ENCODE results near the gene OR2A12. TPM values are rescaled to one million over a fixed set of nuclear protein-coding genes. Genes with fewer than 3 reads are reported as not detected.

Gene OR2A12
- total and polyA plus RNA-seq, 9 donors = not detected

DNA sequence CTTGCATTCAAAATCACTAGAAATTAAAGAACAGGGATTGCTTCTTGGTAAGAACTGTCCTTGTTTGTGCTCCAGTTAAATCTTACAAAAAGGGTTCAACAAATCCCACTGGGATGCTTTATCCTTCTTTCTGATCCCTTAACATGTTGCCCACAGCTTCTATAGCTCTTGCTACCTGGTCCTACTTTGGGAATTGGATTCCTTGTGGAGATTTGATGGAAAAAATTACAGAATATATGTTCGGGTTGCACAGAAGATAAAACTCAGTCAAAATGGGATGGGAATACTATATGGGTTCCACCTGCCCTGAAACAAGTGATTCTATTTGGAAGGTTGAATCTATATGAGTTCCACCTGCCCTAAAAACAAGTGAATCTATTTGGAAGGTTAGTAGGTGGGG, 16.6 kb upstream of the OR2A12 start, which contains the start of gene OR2A25:
TSS of gene OR2A25 (plus strand) at position 301 of the 400 bp plus-strand sequence. CDS start 4,409 bp downstream, outside the sequence.
- Histone ChIP-seq H3K27ac (ENCODE audit: low read length) (no peak within 1 kb of the TSS), H3K9me3 (replicated peaks; ENCODE audit: control insufficient read depth, low read depth, low read length) (no peaks in the 10 kb centered on the region), H3K4me3 (ENCODE audit: low read length) (no peak within 1 kb of the TSS), H3K27me3 (ENCODE audit: control insufficient read depth, insufficient read depth, low read length) (no peaks in the 10 kb centered on the region), H3K36me3 (ENCODE audit: control insufficient read depth, insufficient read depth, low read length) (no peaks in the 10 kb centered on the region), H3K4me1 (ENCODE audit: control insufficient read depth, insufficient read depth, low read length) (no peaks in the 10 kb centered on the region)
- WGBS (ENCODE audit: insufficient coverage) = 67% methylated on average over 1 of the region's 1 CpG
- DNase-seq = no peak

DNA sequence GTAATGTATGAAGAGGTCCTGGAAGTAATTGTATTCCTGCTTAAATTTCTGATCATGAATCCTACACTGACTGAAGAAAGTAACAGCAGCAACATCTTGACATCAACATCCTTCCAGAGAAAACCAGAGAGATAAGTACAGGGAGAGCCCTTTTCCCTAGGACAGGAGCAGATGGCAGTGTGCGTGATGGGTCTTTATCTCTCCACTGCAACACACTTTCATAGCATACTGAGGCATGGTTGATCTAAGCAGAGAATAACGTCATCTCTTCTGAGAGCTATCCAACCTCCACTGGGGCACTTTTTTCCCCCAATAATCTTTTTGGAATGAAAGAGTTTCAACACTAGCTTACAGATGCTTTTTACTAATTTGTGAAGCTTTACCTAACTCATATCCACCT, 16.1 kb upstream of the OR2A12 start:
- no peak overlapping the region for H3K4me3 ChIP-seq (ENCODE audit: low read length)
- DNase-seq = no peak
- no peaks in the 10 kb centered on the region for H3K4me1 ChIP-seq (ENCODE audit: control insufficient read depth, insufficient read depth, low read length)
- no peaks in the 10 kb centered on the region for H3K36me3 ChIP-seq (ENCODE audit: control insufficient read depth, insufficient read depth, low read length)
- no peak overlapping the region for H3K27ac ChIP-seq (ENCODE audit: low read length)
- H3K27me3 ChIP-seq (ENCODE audit: control insufficient read depth, insufficient read depth, low read length) = no peaks in the 10 kb centered on the region
- WGBS (ENCODE audit: insufficient coverage) = 80% methylated on average over 1 of the region's 2 CpGs
- H3K9me3 ChIP-seq (replicated peaks; ENCODE audit: control insufficient read depth, low read depth, low read length) = no peaks in the 10 kb centered on the region

GRCh38 chr7:144074374-144074773, 11.7 kb upstream of the OR2A12 start:
- no peaks in the 10 kb centered on the region for H3K4me1 ChIP-seq (ENCODE audit: control insufficient read depth, insufficient read depth, low read length)
- WGBS (ENCODE audit: insufficient coverage) = 85% methylated on average over 5 of the region's 8 CpGs
- no peak for DNase-seq
- no peak overlapping the region for H3K4me3 ChIP-seq (ENCODE audit: low read length)
- H3K9me3 ChIP-seq (replicated peaks; ENCODE audit: control insufficient read depth, low read depth, low read length) = no peaks in the 10 kb centered on the region
- no peak overlapping the region for H3K27ac ChIP-seq (ENCODE audit: low read length)
- H3K27me3 ChIP-seq (ENCODE audit: control insufficient read depth, insufficient read depth, low read length) = no peaks in the 10 kb centered on the region
- no peaks in the 10 kb centered on the region for H3K36me3 ChIP-seq (ENCODE audit: control insufficient read depth, insufficient read depth, low read length)

- peaks cover 2% of the 10 kb centered on the region for H3K9me3 ChIP-seq (replicated peaks; ENCODE audit: control insufficient read depth, low read depth, low read length)
- no peak overlapping the region for H3K4me3 ChIP-seq (ENCODE audit: low read length)
- no peak overlapping the region for H3K27ac ChIP-seq (ENCODE audit: low read length)
- no peaks in the 10 kb centered on the region for H3K36me3 ChIP-seq (ENCODE audit: control insufficient read depth, insufficient read depth, low read length)
- no peaks in the 10 kb centered on the region for H3K27me3 ChIP-seq (ENCODE audit: control insufficient read depth, insufficient read depth, low read length)
- no peak for DNase-seq
- no CpG with 5 or more reads among the region's 4 CpGs for WGBS (ENCODE audit: insufficient coverage)
- H3K4me1 ChIP-seq (ENCODE audit: control insufficient read depth, insufficient read depth, low read length) = no peaks in the 10 kb centered on the region
These were observed 652 bp downstream of the OR2A12 start for GRCh38 chr7:144086730-144087129.

DNA sequence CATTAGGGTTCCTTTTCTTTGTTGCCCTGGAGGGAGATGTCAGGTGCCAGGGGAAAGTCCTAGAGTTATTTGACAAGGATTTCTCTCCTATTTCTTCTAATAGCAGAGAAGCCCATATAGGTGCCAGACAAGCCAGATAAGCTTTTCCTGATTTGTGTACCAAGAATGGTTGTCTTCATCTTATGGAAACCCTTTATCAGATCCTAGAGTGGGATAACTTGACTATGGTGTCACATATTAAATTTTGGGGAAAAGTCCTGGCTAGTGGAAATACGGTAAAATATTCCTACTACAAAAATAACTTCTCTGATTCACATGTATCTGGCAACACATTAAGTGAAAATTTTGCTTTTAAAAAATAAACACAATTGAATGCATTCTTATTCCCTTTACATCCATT, 1.2 kb downstream of the OR2A12 start:
- WGBS (ENCODE audit: insufficient coverage) = no CpG with 5 or more reads among the region's 1 CpG
- H3K27me3 ChIP-seq (ENCODE audit: control insufficient read depth, insufficient read depth, low read length) = no peaks in the 10 kb centered on the region
- no peaks in the 10 kb centered on the region for H3K4me1 ChIP-seq (ENCODE audit: control insufficient read depth, insufficient read depth, low read length)
- H3K36me3 ChIP-seq (ENCODE audit: control insufficient read depth, insufficient read depth, low read length) = no peaks in the 10 kb centered on the region
- no peak for DNase-seq
- peaks cover 2% of the 10 kb centered on the region for H3K9me3 ChIP-seq (replicated peaks; ENCODE audit: control insufficient read depth, low read depth, low read length)
- H3K4me3 ChIP-seq (ENCODE audit: low read length) = no peak overlapping the region
- H3K27ac ChIP-seq (ENCODE audit: low read length) = no peak overlapping the region

DNA sequence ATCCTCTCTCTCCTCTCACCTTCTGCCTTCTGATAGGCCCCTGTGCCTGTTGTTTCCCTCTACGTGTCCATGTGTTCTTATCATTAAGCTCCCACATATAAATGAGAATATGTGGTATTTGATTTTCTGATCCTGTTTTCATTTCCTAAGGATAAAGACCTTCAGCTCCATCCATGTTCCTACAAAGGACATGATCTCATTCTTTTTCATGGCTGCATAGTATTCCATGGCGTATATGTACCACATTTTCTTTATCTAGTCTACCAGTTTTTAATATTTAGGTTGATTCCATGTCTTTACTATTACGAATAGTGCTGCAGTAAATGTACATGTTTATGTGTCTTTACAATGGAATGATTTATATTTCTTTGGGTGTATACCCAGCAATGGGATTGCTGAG, 4.6 kb downstream of the OR2A12 start:
- H3K9me3 ChIP-seq (replicated peaks; ENCODE audit: control insufficient read depth, low read depth, low read length) = peaks cover 2% of the 10 kb centered on the region
- no peaks in the 10 kb centered on the region for H3K36me3 ChIP-seq (ENCODE audit: control insufficient read depth, insufficient read depth, low read length)
- H3K27ac ChIP-seq (ENCODE audit: low read length) = no peak overlapping the region
- H3K4me3 ChIP-seq (ENCODE audit: low read length) = no peak overlapping the region
- no peak for DNase-seq
- 100% methylated on average over 1 of the region's 3 CpGs for WGBS (ENCODE audit: insufficient coverage)
- H3K4me1 ChIP-seq (ENCODE audit: control insufficient read depth, insufficient read depth, low read length) = no peaks in the 10 kb centered on the region
- H3K27me3 ChIP-seq (ENCODE audit: control insufficient read depth, insufficient read depth, low read length) = no peaks in the 10 kb centered on the region

DNA sequence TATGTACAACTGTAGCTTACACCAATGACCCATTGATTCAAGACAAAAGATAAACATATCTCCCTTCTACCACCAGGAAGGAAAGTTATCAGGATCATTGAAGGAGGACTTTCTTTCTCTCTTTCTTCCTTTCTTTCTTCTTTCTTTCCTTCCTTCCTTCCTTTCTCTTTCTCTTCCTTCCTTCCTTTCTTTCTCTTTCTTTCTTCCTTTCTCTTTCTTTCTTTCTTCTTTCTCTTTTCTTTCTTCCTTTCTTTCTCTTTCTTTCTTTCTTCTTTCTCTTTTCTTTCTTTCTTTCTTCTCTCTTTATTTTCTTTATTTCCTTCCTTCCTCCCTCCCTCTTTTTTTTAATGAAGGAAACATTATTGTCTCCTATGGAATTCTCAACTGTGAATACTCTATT, 12.7 kb downstream of the OR2A12 start:
- H3K9me3 ChIP-seq (replicated peaks; ENCODE audit: control insufficient read depth, low read depth, low read length) = no peaks in the 10 kb centered on the region
- no peak overlapping the region for H3K4me3 ChIP-seq (ENCODE audit: low read length)
- no peaks in the 10 kb centered on the region for H3K36me3 ChIP-seq (ENCODE audit: control insufficient read depth, insufficient read depth, low read length)
- DNase-seq = no peak
- no peaks in the 10 kb centered on the region for H3K27me3 ChIP-seq (ENCODE audit: control insufficient read depth, insufficient read depth, low read length)
- H3K27ac ChIP-seq (ENCODE audit: low read length) = no peak overlapping the region
- H3K4me1 ChIP-seq (ENCODE audit: control insufficient read depth, insufficient read depth, low read length) = no peaks in the 10 kb centered on the region

DNA sequence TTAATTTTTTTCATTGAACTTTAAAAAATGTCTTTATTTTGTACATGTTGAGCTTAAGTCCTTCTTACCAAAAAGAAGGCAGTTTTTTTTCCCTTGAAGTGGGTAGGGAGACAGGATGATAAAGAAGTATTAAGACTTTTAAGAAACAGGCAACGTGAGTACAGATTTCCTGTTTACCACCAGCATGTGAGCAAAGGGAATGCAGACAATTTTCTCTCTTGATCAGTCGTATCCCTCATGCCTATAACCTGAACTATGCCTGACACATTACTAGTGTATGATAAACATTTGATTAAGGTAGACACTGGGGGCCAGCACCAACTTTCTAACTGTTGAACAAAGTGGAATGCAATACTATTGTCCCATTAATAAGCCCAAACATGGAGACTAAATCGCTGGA, 14.5 kb downstream of the OR2A12 start:
- H3K4me3 ChIP-seq (ENCODE audit: low read length) = no peak overlapping the region
- H3K9me3 ChIP-seq (replicated peaks; ENCODE audit: control insufficient read depth, low read depth, low read length) = no peaks in the 10 kb centered on the region
- no peaks in the 10 kb centered on the region for H3K4me1 ChIP-seq (ENCODE audit: control insufficient read depth, insufficient read depth, low read length)
- no CpG with 5 or more reads among the region's 3 CpGs for WGBS (ENCODE audit: insufficient coverage)
- no peak overlapping the region for H3K27ac ChIP-seq (ENCODE audit: low read length)
- no peak for DNase-seq
- no peaks in the 10 kb centered on the region for H3K36me3 ChIP-seq (ENCODE audit: control insufficient read depth, insufficient read depth, low read length)
- no peaks in the 10 kb centered on the region for H3K27me3 ChIP-seq (ENCODE audit: control insufficient read depth, insufficient read depth, low read length)

DNA sequence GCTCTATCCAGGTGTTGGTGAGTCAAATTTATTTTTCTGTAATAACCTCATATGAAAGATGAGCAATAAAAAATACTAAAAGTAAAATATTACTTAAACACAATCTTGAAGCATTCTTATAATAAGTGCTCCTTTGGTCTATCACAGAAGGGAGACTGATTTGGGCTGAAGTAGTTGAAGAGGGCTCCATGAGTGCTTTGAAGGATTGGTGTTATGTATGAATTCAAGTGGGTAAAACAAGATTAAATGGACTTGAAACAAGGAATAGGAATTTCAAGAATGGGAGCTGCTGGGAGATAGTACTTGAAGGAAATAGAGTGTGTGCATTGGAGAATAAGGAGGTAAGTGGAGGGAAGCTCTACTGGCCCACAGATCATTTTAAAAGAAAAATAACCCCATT, 16.0 kb downstream of the OR2A12 start:
- no peak overlapping the region for H3K27ac ChIP-seq (ENCODE audit: low read length)
- no peaks in the 10 kb centered on the region for H3K36me3 ChIP-seq (ENCODE audit: control insufficient read depth, insufficient read depth, low read length)

DNA sequence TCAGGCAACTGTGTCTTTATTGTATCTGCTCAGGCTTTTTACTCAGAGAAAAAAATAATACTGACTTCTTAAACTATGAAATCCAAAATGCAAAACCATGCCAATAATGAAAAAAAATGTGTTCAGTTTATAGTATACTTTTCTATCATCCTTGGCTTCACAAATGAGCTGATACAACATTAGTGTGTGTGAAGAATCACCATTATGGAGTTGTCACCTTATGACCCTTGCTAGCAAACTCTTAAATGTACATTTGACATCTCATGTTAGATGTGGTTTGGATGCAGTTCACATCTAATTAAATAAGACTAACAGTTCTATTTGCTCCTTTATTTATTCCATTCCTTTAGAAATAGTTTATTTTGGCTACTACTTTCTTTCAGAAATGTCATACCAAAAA, 19.1 kb downstream of the OR2A12 start:
- H3K36me3 ChIP-seq (ENCODE audit: control insufficient read depth, insufficient read depth, low read length) = no peaks in the 10 kb centered on the region
- H3K4me1 ChIP-seq (ENCODE audit: control insufficient read depth, insufficient read depth, low read length) = no peaks in the 10 kb centered on the region
- no peaks in the 10 kb centered on the region for H3K9me3 ChIP-seq (replicated peaks; ENCODE audit: control insufficient read depth, low read depth, low read length)
- H3K4me3 ChIP-seq (ENCODE audit: low read length) = no peak overlapping the region
- H3K27me3 ChIP-seq (ENCODE audit: control insufficient read depth, insufficient read depth, low read length) = no peaks in the 10 kb centered on the region
- no peak overlapping the region for H3K27ac ChIP-seq (ENCODE audit: low read length)
- no peak for DNase-seq

More for the DNA sequence above, 16.0 kb downstream of the OR2A12 start:
- H3K9me3 ChIP-seq (replicated peaks; ENCODE audit: control insufficient read depth, low read depth, low read length) = no peaks in the 10 kb centered on the region
- H3K4me3 ChIP-seq (ENCODE audit: low read length) = no peak overlapping the region
- H3K27me3 ChIP-seq (ENCODE audit: control insufficient read depth, insufficient read depth, low read length) = no peaks in the 10 kb centered on the region
- H3K4me1 ChIP-seq (ENCODE audit: control insufficient read depth, insufficient read depth, low read length) = no peaks in the 10 kb centered on the region
- DNase-seq = no peak

DNA sequence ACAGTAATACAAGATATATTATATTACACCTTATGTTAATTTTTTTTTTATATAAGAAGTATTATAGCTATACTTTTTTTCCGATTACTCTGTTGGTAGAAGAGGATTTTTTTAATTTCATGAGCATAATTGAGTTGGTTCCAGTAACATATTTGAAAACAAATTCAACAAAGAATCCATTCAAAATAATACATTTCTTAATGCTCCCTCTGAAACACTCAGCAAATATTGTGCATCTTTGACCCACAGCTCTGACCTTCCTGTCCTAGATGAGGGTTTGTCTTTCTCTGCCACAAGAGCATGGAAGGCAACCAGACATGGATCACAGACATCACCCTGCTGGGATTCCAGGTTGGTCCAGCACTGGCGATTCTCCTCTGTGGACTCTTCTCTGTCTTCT, 23.2 kb downstream of the OR2A12 start, which contains the start of gene OR2A2:
TSS of gene OR2A2 (plus strand) at position 301 of the 400 bp plus-strand sequence. CDS start at position 301, 0 bp downstream.
- Histone ChIP-seq H3K27me3 (ENCODE audit: control insufficient read depth, insufficient read depth, low read length) (no peaks in the 10 kb centered on the region), H3K4me1 (ENCODE audit: control insufficient read depth, insufficient read depth, low read length) (no peaks in the 10 kb centered on the region), H3K27ac (ENCODE audit: low read length) (no peak within 1 kb of the TSS), H3K4me3 (ENCODE audit: low read length) (no peak within 1 kb of the TSS), H3K9me3 (replicated peaks; ENCODE audit: control insufficient read depth, low read depth, low read length) (no peaks in the 10 kb centered on the region), H3K36me3 (ENCODE audit: control insufficient read depth, insufficient read depth, low read length) (no peaks in the 10 kb centered on the region)
- WGBS (ENCODE audit: insufficient coverage) = no CpG with 5 or more reads among the region's 2 CpGs
- no peak for DNase-seq
